ENCODE data around the gene ARMC9.

ARMC9 gene, protein sequence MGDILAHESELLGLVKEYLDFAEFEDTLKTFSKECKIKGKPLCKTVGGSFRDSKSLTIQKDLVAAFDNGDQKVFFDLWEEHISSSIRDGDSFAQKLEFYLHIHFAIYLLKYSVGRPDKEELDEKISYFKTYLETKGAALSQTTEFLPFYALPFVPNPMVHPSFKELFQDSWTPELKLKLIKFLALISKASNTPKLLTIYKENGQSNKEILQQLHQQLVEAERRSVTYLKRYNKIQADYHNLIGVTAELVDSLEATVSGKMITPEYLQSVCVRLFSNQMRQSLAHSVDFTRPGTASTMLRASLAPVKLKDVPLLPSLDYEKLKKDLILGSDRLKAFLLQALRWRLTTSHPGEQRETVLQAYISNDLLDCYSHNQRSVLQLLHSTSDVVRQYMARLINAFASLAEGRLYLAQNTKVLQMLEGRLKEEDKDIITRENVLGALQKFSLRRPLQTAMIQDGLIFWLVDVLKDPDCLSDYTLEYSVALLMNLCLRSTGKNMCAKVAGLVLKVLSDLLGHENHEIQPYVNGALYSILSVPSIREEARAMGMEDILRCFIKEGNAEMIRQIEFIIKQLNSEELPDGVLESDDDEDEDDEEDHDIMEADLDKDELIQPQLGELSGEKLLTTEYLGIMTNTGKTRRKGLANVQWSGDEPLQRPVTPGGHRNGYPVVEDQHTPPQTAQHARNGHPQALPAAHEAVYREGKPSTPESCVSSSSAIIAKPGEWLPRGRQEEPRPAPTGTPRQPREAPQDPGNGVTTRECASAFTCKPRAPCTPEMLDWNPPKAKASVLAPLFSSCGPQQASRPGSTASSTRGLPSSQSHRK

DNA sequence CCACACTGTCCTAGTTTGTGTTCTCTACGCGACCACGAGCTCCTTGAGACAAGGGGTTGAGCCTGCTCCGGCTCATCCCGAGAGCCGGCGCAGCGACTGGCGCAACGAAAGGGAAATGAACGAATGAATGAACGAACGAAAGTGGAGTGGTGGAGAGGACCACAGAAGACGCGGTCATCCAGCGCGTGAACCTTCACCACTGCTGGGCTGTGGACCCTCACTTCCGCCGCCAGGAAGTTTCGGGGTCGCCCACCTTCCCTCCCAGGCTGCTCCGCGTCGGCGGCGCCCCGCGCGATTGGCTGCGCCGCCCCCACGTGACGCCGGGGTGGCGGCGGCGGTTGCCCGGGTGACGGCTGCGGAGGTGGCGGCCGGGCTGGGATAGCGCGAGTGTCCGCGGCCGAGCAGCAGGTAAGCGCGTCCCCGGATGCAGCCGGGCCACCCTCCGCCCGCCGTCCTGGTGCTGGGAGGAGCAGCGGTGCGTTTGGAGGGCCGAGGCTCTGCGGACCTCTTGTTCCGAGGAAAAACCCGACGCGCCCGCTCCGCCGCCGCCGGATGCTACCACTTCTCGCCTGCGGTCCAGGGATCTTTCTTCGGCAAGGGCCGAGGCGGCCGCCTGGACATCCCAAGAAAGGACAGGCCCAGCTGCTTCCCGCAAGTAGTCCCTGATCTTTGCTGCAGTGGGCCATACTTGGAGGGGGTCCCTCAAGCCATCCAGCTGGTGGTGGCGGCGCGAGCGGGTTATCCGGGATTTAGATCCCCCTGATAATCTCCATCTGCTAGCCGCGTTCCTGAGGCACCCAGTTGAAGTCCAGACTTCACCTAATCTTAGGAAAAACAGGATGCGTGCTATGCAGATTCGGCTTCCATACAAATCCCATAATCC, at the start of gene ARMC9:
ARMC9 (plus strand) TSS at position 341 of the 883 bp plus-strand sequence. CDS start 7,608 bp downstream, outside the sequence.
- H3K27me3 ChIP-seq: no peaks in the 10 kb centered on the region
- H3K9me3 ChIP-seq: no peaks in the 10 kb centered on the region
- peak within 1 kb of the TSS; percentile 77 for H3K4me3 ChIP-seq
- peaks cover 13% of the 10 kb centered on the region for H3K4me1 ChIP-seq
- no peak for TF ChIP-seq Cebpa-rat (IDR thresholded peaks at IDR 0.05)
- no peaks in the 10 kb centered on the region for H3K36me3 ChIP-seq
- H3K9ac ChIP-seq: peak within 1 kb of the TSS; percentile 61
- H3K27ac ChIP-seq: no peak within 1 kb of the TSS
- no peaks in the 10 kb centered on the region for H4K20me1 ChIP-seq
- peak within 1 kb of the TSS; percentile 90 for H3K4me2 ChIP-seq

GRCh38 chr2:231152800-231153557, 45.5 kb upstream of the ARMC9 start:
- TF ChIP-seq Cebpa-rat (IDR thresholded peaks at IDR 0.05): no peak
- Histone ChIP-seq H3K27me3 (no peaks in the 10 kb centered on the region), H3K27ac (no peak overlapping the region), H3K9ac (no peak overlapping the region), H3K4me2 (no peak overlapping the region), H4K20me1 (no peaks in the 10 kb centered on the region), H3K9me3 (no peaks in the 10 kb centered on the region), H3K4me1 (no peaks in the 10 kb centered on the region), H3K36me3 (peaks cover 61% of the 10 kb centered on the region), H3K4me3 (no peak overlapping the region)

- Histone ChIP-seq H3K4me2 (no peak overlapping the region), H3K36me3 (peaks cover 60% of the 10 kb centered on the region), H3K9me3 (no peaks in the 10 kb centered on the region), H4K20me1 (no peaks in the 10 kb centered on the region), H3K27me3 (no peaks in the 10 kb centered on the region), H3K9ac (no peak overlapping the region), H3K27ac (no peak overlapping the region), H3K4me1 (no peaks in the 10 kb centered on the region), H3K4me3 (no peak overlapping the region)
- TF ChIP-seq Cebpa-rat (IDR thresholded peaks at IDR 0.05): no peak
Measured at GRCh38 chr2:231159306-231159705, 39.1 kb upstream of the ARMC9 start.

DNA sequence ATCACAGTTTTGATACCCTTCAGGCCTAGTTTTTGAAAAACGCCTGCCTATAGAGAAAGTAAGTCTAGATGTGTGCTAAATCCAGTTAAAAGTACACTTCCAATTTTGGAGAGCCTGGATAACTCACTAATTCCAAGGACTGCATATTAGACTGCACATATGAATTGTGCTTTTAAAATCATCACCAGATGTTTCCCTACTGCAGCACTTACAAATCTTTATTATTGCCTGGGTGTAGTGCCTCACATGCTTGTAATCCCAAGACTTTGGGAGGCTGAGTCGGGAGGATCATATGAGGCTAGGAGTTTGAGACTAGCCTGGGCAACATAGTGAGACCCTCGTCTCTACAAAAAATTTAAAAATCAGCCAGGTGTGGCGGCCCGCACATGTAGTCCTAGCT, 37.7 kb upstream of the ARMC9 start:
- Histone ChIP-seq H3K27ac (no peak overlapping the region), H3K4me2 (no peak overlapping the region), H3K9ac (no peak overlapping the region), H3K4me1 (no peaks in the 10 kb centered on the region), H3K4me3 (no peak overlapping the region), H3K36me3 (peaks cover 64% of the 10 kb centered on the region), H3K9me3 (no peaks in the 10 kb centered on the region), H3K27me3 (no peaks in the 10 kb centered on the region), H4K20me1 (no peaks in the 10 kb centered on the region)
- TF ChIP-seq Cebpa-rat (IDR thresholded peaks at IDR 0.05): no peak

DNA sequence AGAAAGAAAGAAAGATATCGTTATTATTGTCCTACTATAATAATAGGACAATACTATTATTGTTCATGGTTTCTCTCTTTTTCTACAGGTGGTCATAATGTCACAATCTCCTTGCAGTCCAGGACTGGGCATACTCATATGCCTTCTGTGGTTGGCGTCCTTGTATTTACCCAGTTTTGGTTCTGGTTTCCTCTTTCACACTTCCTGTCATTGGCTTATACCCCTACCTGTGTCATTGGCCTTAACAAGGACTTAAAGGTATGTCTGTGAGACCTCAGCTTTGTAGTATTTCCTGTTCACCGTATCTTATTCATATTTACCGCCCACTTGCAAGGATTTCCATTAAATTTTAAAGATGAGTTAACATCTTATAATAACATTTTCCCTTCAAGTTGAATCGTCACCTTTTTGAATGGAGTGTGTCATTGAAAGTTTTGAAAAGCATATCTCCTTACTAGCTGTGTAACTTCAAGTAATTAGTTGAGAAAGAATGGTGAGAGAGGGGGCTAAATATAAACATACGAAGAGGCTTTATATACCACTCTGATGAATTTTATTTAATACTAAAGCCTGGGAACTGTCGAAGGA, 37.1 kb upstream of the ARMC9 start:
- Histone ChIP-seq H3K4me2 (no peak overlapping the region), H3K4me1 (no peaks in the 10 kb centered on the region), H3K36me3 (peaks cover 71% of the 10 kb centered on the region), H3K9me3 (no peaks in the 10 kb centered on the region), H3K9ac (no peak overlapping the region), H3K4me3 (no peak overlapping the region), H4K20me1 (no peaks in the 10 kb centered on the region), H3K27ac (no peak overlapping the region), H3K27me3 (no peaks in the 10 kb centered on the region)
- TF ChIP-seq Cebpa-rat (IDR thresholded peaks at IDR 0.05): no peak

DNA sequence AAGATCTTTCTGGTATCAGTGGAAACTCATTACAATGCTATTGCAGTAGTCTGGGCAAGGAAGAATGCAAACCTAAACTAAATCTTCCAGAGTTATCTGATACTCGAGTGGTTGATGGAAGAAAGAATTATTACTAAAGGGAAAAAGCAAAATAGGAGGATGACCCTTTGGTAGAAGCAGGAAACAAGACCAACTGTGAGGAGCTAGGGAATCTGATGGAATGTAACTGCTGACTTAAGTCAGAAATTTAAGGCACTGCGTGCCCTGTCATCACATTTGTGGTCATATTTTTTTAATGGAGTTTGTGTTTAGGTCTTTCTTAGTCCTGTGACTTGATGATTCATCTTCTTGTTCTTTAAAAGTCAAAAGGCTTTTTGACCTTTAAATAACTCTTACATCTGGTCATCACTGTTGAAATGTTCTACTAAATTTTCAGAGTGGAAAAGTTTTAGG, 36.5 kb upstream of the ARMC9 start:
- Histone ChIP-seq H3K27ac (no peak overlapping the region), H3K4me2 (no peak overlapping the region), H3K36me3 (peaks cover 76% of the 10 kb centered on the region)

DNA sequence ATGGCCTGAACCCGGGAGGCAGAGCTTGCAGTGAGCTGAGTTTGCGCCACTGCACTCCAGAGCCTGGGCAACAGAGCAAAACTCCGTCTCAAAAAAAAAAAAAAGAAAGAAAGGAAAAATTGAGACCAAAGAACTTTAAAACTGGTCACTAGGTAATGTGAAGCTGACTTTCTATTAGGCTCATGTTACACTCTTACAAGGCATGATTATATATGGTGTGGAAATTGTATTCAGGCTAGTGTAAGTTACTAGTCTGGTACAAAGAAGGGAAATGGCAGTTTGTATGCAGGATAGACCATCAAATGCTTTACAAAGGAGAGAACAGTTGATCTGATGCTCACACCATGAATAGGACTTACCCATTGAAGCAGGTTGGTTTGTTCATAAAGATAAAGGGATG, 35.4 kb upstream of the ARMC9 start:
- Histone ChIP-seq H3K36me3 (peaks cover 81% of the 10 kb centered on the region), H3K27me3 (no peaks in the 10 kb centered on the region), H3K9ac (no peak overlapping the region), H3K4me2 (no peak overlapping the region), H3K4me1 (no peaks in the 10 kb centered on the region), H3K4me3 (no peak overlapping the region), H3K27ac (no peak overlapping the region), H3K9me3 (no peaks in the 10 kb centered on the region), H4K20me1 (no peaks in the 10 kb centered on the region)
- TF ChIP-seq Cebpa-rat (IDR thresholded peaks at IDR 0.05): no peak

More for the DNA sequence above, 36.5 kb upstream of the ARMC9 start:
- H3K9ac ChIP-seq: no peak overlapping the region
- H4K20me1 ChIP-seq: no peaks in the 10 kb centered on the region
- H3K4me3 ChIP-seq: no peak overlapping the region
- no peaks in the 10 kb centered on the region for H3K27me3 ChIP-seq
- no peak for TF ChIP-seq Cebpa-rat (IDR thresholded peaks at IDR 0.05)
- H3K9me3 ChIP-seq: no peaks in the 10 kb centered on the region
- H3K4me1 ChIP-seq: no peaks in the 10 kb centered on the region

DNA sequence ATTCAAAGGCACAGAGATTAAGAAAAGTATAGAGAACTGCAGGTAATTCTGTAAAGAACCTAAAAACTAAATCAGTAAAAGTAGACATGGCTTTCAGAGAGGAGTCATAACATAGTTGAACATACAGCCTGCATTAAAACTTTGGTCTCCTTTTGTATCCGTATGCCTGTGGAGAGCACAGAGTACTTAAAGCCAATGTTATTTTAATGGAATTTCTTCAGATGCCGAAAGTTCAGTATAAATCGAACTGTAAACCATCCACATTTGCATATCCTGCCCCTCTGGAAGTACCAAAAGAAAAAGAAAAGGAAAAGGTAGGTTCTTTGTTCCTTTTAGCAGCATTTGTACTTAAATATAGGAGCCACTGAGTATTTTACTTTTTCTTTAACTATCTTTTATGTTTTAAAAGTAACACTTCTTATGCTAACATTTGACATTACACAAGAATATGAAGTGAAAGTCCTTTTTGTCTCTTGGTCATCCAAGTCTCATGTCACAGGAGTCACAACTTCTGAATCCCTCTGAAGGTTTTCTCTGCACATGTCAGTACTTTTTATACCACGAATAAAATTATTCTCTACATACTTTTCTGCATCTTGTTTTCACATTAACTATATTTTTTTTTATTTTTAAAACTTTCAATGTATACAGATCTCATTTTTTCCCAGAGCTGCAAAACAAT, 34.9 kb upstream of the ARMC9 start:
- Histone ChIP-seq H3K27ac (no peak overlapping the region), H3K9ac (no peak overlapping the region), H3K9me3 (no peaks in the 10 kb centered on the region), H3K4me1 (peaks cover 1% of the 10 kb centered on the region; the same call in 1 of the 2 replicates), H3K4me3 (no peak overlapping the region), H3K36me3 (peaks cover 77% of the 10 kb centered on the region), H4K20me1 (no peaks in the 10 kb centered on the region), H3K27me3 (no peaks in the 10 kb centered on the region), H3K4me2 (no peak overlapping the region)
- TF ChIP-seq Cebpa-rat (IDR thresholded peaks at IDR 0.05): no peak

Data from BLaER1 (cell line).